Lower leg skin (tissue), 3 donors: Measurements from ENCODE around the gene SIGMAR1.

ENCODE experiments used
- CTCF ChIP-seq, 3 donors: fragments of 450-650 bp; IDR thresholded peaks; one replicate each; pipeline ENCODE4 v1.5.1; 2016; ENCODE audit warnings: antibody characterized with exemption in 3 of 3, mild to moderate bottlenecking in 3 of 3, moderate library complexity in 2 of 3
- POLR2A ChIP-seq, 2 donors: fragments of 450-650 bp; IDR thresholded peaks; one replicate each; pipeline ENCODE4 v1.6.1; 2016 to 2017; ENCODE audit warnings: antibody characterized with exemption in 2 of 2, mild to moderate bottlenecking in 1 of 2, moderate library complexity in 1 of 2

- TF ChIP-seq CTCF (IDR thresholded peaks at IDR 0.05) (no peak), POLR2A (IDR thresholded peaks at IDR 0.05) (no peak)
Measured at GRCh38 chr9:34659592-34660253, 22.1 kb upstream of the SIGMAR1 start.
